GM15510 (cell line): ENCODE measurements around the gene KRT36.

Experiments
- POLR2A ChIP-seq: IDR thresholded peaks from 3 replicates; pipeline ENCODE4 v1.6.1; 2011; ENCODE audit warnings: borderline replicate concordance; ENCODE audit not compliant: insufficient read length; ENCODE audit errors: extremely low read depth

Gene KRT36

DNA sequence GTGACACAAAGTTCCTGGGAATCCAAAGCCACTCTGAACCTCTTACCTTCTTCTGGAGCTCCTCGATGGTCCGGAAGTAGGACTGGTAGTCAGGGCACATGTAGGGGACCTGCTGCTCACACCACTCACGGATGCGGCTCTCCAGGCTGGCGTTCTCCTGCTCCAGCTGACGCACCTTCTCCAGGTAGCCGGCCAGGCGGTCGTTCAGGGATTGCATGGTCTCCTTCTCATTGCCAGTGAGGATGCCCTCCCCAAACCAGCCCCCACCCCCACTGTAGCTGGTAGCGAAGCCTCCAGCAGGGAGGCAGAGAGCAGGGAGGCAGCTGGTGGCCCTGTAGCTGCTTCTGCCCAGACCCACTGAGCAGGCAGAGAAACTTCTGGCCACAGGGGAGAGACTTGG is 9.1 kb downstream of the KRT36 start:
- no peak for TF ChIP-seq POLR2A

DNA sequence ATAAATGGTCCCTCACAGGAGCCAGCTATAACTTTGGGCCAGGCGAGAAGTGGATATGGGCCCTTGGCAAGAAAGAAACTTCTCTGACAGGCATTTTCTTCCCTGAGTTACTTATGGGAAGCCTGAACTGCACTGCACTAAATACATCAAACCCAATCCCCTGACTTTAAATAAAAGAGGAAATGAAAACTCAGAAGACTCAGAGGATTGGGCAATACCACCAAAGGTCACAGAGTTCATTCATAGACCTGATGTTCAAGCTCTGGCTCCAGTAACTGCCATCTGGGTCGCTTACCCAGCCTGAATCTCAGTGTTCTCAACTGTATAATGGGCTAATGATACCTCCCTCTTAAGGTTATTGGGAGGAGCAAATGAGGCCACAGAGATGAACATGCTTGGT is 9.6 kb downstream of the KRT36 start:
- TF ChIP-seq POLR2A = no peak

DNA sequence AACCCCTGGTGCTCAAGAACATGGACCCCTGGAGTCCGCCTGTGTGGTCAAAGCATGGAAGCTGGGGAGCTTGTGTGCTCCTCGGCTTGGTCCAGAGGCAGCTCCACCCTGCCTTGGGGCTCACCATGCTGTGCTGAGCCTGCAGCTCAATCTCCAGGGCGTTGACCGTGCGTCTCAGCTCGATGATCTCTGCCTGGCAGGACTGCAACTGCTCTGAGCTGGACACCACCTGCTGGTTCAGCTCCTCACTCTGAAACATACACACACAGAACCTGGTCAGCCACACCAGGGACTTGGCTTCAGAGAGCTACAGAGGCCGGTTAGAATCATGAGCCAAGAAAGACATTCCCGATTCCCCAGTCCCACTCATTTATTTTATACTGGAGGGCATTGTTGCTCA is 11.5 kb downstream of the KRT36 start:
- TF ChIP-seq POLR2A = no peak

DNA sequence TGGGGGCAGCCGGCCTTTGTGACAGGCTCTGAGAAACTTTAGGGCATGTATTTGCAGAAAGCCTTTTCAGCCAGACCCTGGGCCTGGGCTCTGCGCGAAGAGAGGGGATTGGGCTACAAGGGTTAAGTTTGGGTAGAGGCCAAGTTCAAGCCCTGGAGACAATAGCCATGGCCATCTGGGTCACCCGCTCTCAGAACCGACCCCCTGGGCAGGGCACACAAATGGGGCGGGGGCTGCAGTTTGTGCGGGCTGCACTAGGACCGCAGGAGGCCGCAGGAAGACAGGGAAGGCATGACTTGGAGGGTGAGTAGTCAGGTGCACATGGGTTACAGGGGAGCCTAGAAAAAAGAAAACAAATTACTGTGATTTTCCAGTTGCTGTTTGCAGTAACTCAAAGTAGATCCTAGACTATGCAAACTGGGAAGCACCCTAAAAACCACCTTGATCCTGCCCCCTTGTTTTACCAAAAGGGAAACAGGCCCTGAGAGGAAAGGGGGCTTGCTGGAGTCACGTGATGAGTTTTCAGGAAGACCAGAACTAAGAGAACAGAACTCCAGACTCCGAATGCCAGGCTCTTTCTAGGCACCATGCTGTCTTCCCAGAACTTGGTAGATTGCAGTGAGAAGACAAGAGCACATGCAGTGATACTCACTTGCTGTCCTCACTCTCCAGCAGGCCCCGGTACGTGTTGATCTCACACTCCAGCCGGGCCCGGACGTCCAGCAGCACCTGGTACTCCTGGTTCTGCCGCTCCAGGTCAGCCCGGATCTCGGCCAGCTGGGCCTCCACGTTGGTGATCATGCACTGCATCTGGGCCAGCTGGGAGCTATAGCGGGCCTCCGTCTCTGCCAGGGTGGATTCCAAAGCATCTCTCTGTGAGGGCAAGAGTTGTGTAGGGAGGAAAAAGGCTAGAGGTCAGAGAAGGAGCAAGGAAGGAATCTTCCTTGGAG is 12.6 kb downstream of the KRT36 start:
- no peak for TF ChIP-seq POLR2A

DNA sequence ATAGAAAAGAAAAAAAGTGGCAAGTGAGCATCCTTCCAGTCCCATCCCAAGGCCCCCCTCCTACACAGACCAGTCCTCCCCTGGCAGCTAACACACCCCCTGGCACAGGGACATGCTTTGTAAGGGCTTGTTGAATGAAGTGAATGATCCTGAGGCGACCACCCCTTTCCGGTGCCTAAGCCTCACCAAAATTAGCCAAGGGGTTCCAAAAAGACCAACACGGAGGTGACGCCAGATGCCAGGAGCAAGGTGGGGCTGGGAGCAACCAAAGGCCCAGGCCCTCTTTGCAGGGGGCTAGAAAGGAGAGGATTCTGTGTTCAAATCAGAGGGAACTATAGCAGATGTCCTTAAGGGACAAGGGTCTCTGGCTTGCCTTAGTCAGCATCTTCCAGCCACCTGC is 14.3 kb downstream of the KRT36 start:
- TF ChIP-seq POLR2A = no peak

DNA sequence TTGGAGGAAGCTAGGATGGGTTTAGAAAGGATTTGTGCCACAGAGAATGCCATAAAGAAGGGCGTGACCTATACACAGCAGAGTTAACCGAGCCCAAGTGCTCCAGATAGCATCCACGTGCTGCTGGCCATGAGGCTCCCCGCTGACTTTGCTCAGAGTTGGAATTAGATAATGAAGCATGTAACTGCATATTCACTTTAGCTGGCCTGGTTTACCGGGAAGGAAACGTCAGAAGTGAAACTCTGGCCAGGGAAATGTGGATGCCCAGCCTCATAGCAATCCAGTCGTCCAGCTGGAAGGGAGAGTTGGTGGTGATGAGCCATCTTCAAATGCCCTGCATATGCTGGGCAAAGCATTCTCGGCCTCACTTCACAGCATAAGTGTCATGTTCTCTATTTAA is 14.8 kb downstream of the KRT36 start:
- no peak for TF ChIP-seq POLR2A

DNA sequence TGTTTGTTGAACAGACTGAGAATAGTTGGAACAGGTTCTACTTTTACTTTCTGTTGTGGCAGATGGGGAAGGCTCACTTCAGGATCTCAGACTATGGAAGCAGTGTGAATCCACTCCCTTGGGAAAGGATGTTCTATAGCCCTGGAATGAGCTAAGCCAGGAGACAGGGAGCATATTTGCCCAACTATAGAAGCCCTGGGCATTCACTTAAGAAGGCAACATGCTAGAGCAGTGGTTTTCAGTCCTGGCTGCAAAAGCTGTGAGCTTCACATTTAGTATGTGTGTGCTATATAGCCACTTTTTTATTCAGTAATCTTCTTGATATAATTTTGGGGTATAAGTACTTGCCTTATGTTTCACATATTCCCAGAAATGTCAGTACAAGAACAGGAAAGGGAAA is 21.4 kb downstream of the KRT36 start:
- TF ChIP-seq POLR2A = no peak

DNA sequence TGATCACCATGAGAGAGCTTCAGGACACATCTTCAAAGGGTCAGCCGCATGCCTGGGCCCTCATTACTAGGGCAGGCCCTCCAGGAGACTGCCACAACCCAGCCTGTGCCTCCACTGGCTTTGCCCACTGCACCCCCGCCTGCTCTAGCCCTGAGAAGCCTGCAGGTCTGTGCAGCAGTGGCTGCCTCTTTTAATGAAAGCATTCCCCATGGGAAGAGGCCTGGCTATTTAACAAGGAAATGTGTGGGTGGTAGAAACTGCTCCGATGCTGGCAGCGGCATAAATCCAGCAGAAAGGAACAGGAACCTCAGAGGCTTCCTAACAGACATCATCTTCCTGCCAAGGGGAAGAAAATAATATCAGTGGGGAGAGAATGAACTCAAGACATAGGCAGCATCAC is 22.1 kb downstream of the KRT36 start:
- no peak for TF ChIP-seq POLR2A

DNA sequence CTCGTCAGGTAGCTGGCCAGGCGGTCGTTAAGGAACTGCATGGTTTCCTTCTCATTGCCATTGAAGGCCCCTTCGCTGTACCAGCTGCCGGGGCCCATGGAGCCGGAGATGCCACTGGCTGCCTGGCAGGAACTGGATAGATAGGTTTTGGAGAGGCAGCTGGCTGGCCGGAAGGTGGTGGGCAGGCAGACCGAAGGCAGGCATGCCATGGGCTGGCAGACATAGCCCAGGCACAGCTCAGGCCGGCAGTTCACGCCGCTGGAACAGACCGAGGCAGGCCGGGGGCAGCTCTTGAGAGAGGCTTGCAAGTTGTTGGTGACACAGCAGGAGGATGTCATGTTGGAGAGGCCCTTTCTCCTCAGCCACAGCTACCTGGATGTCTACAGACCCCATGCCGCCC is 22.7 kb downstream of the KRT36 start, which contains the start of gene KRT32:
TSS of gene KRT32 (minus strand) at position 399 of the 400 bp plus-strand sequence. CDS start at position 338, 61 bp downstream.
- TF ChIP-seq POLR2A = no peak

DNA sequence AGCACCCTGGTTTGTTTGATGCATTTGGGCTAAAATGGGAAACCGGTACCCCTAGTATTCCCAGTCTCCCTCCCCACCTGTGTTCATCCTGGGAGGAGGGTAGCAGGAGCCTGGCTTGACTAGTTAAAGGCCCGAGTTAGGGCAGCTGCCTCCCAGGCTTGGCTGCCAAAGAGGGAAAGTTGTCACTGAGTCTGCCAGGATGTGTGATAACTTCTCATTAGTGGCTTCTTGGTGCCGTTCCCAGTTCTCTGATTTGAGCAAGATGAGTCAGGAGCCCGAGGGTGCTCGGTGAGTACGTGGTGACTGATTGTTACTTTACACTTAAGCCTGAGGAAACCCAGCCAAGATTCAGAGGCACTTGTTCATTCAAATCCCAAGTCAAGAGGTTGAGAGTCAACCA is 25.0 kb downstream of the KRT36 start:
- no peak for TF ChIP-seq POLR2A

DNA sequence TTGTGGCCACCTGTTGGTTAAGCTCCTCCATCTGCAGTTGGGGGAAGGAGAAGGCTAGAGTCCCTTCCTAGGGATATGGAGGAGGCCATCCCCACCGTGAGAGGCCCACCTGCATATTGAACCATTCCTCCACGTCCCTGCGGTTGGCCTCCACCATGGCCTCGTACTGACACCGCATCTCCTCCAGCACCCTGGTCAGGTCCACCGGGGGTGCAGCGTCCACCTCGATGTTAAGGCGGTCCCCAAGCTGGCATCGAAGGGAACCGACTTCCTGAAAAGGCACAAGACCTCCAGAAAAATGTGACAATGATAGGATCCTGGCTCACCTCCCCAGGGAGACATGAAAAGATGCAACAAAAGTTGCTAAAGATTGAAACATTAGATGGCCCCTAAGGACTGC is 25.5 kb downstream of the KRT36 start:
- no peak for TF ChIP-seq POLR2A

DNA sequence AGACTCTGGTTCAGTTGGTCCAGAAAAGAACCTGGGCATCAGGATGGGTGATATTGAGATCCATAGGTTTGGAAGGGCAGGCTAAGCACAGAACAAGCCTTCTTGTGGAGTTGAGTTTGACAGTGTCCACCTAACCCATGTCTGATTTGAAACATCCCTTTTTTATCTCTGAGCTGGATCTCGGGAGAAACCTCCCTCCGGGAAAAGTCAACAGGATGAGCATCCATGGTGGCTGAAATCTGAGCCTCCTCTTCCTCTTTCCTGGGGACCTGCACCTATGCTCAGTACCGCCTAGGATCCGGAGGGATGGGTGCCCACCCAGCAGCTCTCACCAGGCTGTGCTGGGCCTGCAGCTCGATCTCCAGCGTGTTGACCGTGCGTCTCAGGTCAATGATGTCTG is 26.0 kb downstream of the KRT36 start:
- TF ChIP-seq POLR2A = no peak

DNA sequence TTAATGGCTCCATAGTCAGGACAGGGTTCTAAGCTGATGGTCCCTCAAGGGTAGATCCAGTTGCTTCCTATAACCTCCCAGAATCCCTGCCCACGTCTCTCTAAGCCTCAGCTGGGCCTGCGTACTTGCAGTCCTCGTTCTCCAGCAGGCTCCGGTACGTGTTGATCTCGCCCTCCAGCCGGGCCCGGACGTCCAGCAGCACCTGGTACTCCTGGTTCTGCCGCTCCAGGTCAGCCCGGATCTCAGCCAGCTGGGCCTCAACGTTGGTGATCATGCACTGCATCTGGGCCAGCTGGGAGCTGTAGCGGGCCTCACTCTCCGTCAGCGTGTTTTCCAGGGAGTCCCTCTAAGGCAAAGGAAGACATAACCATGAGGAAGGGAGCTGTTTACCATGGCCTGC is 27.0 kb downstream of the KRT36 start:
- TF ChIP-seq POLR2A = no peak

DNA sequence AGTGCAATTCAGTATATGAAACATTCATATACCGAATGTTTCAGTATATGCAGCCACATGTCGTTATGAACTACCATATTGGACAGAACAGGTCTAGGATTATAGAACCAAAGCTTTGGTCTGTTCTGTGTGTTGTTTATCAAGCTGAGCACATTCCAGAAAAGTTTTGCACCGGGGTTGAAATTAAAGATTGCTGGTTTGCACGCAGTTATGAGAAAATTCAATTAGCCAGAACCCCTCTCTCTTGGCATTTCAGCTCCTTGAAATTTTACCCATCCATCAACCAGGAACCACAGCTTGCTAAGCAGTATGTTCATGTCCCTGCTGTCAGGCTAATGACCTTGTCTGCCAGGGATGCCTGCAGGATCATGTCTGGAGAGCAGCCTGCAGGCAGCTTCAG is 32.0 kb downstream of the KRT36 start:
- TF ChIP-seq POLR2A = no peak

DNA sequence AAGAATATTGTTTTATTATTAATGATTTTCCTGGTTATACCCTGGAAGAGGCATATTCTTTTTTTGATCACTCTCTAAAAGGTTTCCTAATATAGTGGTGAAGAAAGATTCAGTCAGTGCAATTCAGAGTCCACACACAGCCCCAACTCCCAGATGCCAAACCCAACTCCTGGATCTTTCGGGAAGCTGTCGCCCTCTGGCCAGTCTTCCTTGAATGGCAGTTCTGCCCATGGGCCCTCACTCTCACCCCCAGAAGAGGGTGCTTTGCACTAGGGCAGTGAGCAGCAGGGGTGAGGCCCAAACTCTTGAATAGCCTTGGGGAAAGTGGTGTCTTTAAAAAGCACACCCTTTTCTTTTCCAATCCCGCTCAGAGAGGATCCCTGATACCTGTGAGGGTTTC is 33.5 kb downstream of the KRT36 start:
- no peak for TF ChIP-seq POLR2A

DNA sequence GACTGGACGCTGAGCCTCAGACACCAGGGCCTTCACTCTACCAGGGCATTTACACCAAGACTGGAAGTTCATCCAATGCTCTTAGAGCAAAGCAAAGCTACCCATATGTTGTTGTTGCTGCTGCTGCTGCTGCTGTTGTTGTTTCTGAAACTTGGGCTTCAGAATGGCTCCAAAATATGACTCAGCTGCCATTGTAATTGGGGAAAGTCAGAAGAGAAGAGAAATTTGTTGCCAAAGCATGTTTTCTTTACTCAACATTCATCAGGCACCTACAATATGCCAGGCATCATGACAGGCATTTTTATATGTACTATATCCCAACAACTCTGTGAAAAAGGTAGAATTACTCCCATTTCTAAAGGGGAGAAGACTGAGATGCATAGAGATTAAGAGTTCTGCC is 34.5 kb downstream of the KRT36 start:
- TF ChIP-seq POLR2A = no peak
